Smooth muscle cell (in vitro differentiated cells): ENCODE results near the gene PRXL2B. TPM values are rescaled to one million over a fixed set of nuclear protein-coding genes. Genes with fewer than 3 reads are reported as not detected.

Source experiments
- DNase-seq: peaks from one replicate; lab custom pipeline; 2025; ENCODE audit not compliant: unreplicated experiment; lab: John Stamatoyannopoulos, UW
- H2AFZ ChIP-seq: fragments of 200-600 bp; sonication (generic); 2 replicates; pipeline ENCODE4 v1.6.0; 2016; ENCODE audit warnings: antibody characterized with exemption, low read depth, mild to moderate bottlenecking
- H3F3A ChIP-seq: fragments of 200-600 bp; sonication (generic); 2 replicates; pipeline ENCODE4 v1.6.0; 2017; ENCODE audit warnings: antibody characterized with exemption, low read depth
- H3K27ac ChIP-seq: fragments of 200-600 bp; sonication (generic); 2 replicates; pipeline ENCODE4 v1.5.1; 2016; ENCODE audit warnings: low read depth, mild to moderate bottlenecking
- H3K27me3 ChIP-seq: fragments of 200-600 bp; sonication (generic); 2 replicates; pipeline ENCODE4 v1.6.1; 2016; ENCODE audit warnings: low read depth, mild to moderate bottlenecking
- H3K36me3 ChIP-seq: fragments of 200-600 bp; sonication (generic); 2 replicates; pipeline ENCODE4 v1.5.1; 2016; ENCODE audit warnings: low read depth
- H3K4me1 ChIP-seq: fragments of 200-600 bp; sonication (generic); 2 replicates; pipeline ENCODE4 v1.5.1; 2016; ENCODE audit warnings: low read depth
- H3K4me2 ChIP-seq: fragments of 200-600 bp; sonication (generic); 2 replicates; pipeline ENCODE4 v1.6.0; 2016; ENCODE audit warnings: mild to moderate bottlenecking
- H3K4me3 ChIP-seq: fragments of 200-600 bp; sonication (generic); 2 replicates; pipeline ENCODE4 v1.5.1; 2016; ENCODE audit warnings: mild to moderate bottlenecking
- H3K79me2 ChIP-seq: fragments of 200-600 bp; sonication (generic); 2 replicates; pipeline ENCODE4 v1.6.0; 2016; ENCODE audit warnings: low read depth, mild to moderate bottlenecking
- H3K9ac ChIP-seq: fragments of 200-600 bp; sonication (generic); 2 replicates; pipeline ENCODE4 v1.6.0; 2016; ENCODE audit warnings: low read depth
- H3K9me3 ChIP-seq: fragments of 200-600 bp; sonication (generic); replicated peaks from 2 replicates; pipeline ENCODE4 v1.5.1; 2016; ENCODE audit warnings: low read depth
- H4K20me1 ChIP-seq: fragments of 200-600 bp; sonication (generic); 2 replicates; pipeline ENCODE4 v1.6.0; 2016; ENCODE audit warnings: low read depth
- CTCF ChIP-seq: fragments of 200-600 bp; sonication (generic); IDR thresholded peaks from 2 replicates; pipeline ENCODE4 v1.5.1; 2017; ENCODE audit warnings: borderline replicate concordance, mild to moderate bottlenecking, antibody characterized with exemption; ENCODE audit not compliant: insufficient read depth, poor library complexity, severe bottlenecking
- WGBS: methylation state at CpG from one replicate; pipeline ENCODE4 v1.1.7; 2016; ENCODE audit warnings: low lambda C conversion rate; 5-methylcytosine and 5-hydroxymethylcytosine counted together
- polyA plus RNA-seq: library from polyadenylated mRNA; unstranded; fragments of >200 nt; fragmentation: Nextera tagmentation; extraction: Ambion mirVana; gene quantifications from 2 replicates; pipeline ENCODE4 v1.2.1, GENCODE V29; 2016
- total RNA-seq: library from RNA; depleted of rRNA; stranded (reverse); fragments of >200 nt; gene quantifications from 2 replicates; pipeline ENCODE4 v1.2.3, GENCODE V29; 2014

PRXL2B gene
- total and polyA plus RNA-seq, 2 experiments from 2014 or later, result 18.4 to 27.4 TPM

GRCh38 chr1:2617971-2618470 is 31.4 kb downstream of the PRXL2B start:
- no peaks in the 10 kb centered on the region for H3K79me2 ChIP-seq
- no peak overlapping the region for H3K4me3 ChIP-seq
- H3K27ac ChIP-seq, result no peak overlapping the region
- no peaks in the 10 kb centered on the region for H3F3A ChIP-seq
- H3K27me3 ChIP-seq, result no peaks in the 10 kb centered on the region
- TF ChIP-seq CTCF, result no peak
- 54% methylated on average over 1 of the region's 1 CpG for WGBS
- no peak overlapping the region for H2AFZ ChIP-seq
- H3K4me1 ChIP-seq, result no peaks in the 10 kb centered on the region
- no peak overlapping the region for H3K9ac ChIP-seq
- no peaks in the 10 kb centered on the region for H3K36me3 ChIP-seq
- no peaks in the 10 kb centered on the region for H4K20me1 ChIP-seq
- no peaks in the 10 kb centered on the region for H3K9me3 ChIP-seq
- H3K4me2 ChIP-seq, result no peak overlapping the region
- no peak for DNase-seq

- TF ChIP-seq CTCF, result no peak
- Histone ChIP-seq H3K4me3 (no peak overlapping the region), H2AFZ (no peak overlapping the region), H3K36me3 (no peaks in the 10 kb centered on the region), H3K27ac (no peak overlapping the region), H4K20me1 (no peaks in the 10 kb centered on the region), H3K27me3 (peaks cover 33% of the 10 kb centered on the region), H3K4me1 (no peaks in the 10 kb centered on the region), H3K4me2 (no peak overlapping the region), H3K9me3 (no peaks in the 10 kb centered on the region), H3K79me2 (no peaks in the 10 kb centered on the region), H3F3A (no peaks in the 10 kb centered on the region), H3K9ac (no peak overlapping the region)
- DNase-seq, result no peak
- WGBS, result 85% methylated on average over 12 of the region's 12 CpGs
These were observed 37.2 kb downstream of the PRXL2B start for GRCh38 chr1:2623571-2624337.

- 70% methylated on average over 13 of the region's 13 CpGs for WGBS
- H2AFZ ChIP-seq, result no peak overlapping the region
These were observed 38.2 kb downstream of the PRXL2B start for GRCh38 chr1:2624735-2625300.

More at GRCh38 chr1:2624735-2625300, 38.2 kb downstream of the PRXL2B start:
- H3K4me1 ChIP-seq, result no peaks in the 10 kb centered on the region
- H3K27me3 ChIP-seq, result peaks cover 43% of the 10 kb centered on the region
- H3F3A ChIP-seq, result no peaks in the 10 kb centered on the region
- H3K79me2 ChIP-seq, result no peaks in the 10 kb centered on the region
- H4K20me1 ChIP-seq, result no peaks in the 10 kb centered on the region
- H3K4me3 ChIP-seq, result no peak overlapping the region
- H3K4me2 ChIP-seq, result no peak overlapping the region
- H3K9me3 ChIP-seq, result no peaks in the 10 kb centered on the region
- H3K36me3 ChIP-seq, result no peaks in the 10 kb centered on the region
- no peak for TF ChIP-seq CTCF
- no peak for DNase-seq
- H3K9ac ChIP-seq, result no peak overlapping the region
- no peak overlapping the region for H3K27ac ChIP-seq
